Measurements from ENCODE around the gene NFATC4. TPM values are rescaled to one million over a fixed set of nuclear protein-coding genes. Genes with fewer than 3 reads are reported as not detected.

Gene NFATC4
- total and polyA plus RNA-seq, 10 of the 15 experiments (the other 5 are each of a cell fraction or from before 2014, with no cell fraction given) = 0.97 to 14.3 (median 4.9) TPM

- TF ChIP-seq ETV6 (conservative IDR thresholded peaks at IDR 0.05 in 1 of 2, IDR thresholded peaks at IDR 0.05 in 1 of 2; ENCODE audit: borderline replicate concordance in 1 of 2, low read depth in 1 of 2) (no peak), ZSCAN29 (IDR thresholded peaks at IDR 0.05) (no peak), BHLHE40 (IDR thresholded peaks at IDR 0.05; ENCODE audit: borderline replicate concordance in 1 of 2, low read depth in 2 of 2, low read length in 1 of 2) (no peak), ZNF384 (IDR thresholded peaks at IDR 0.05; ENCODE audit: borderline replicate concordance, low read depth, low read length) (no peak), POLR2AphosphoS2 (IDR thresholded peaks at IDR 0.05; ENCODE audit: low read depth, low read length) (no peak)
- ChIA-PET SMC1A (ENCODE audit: uncharacterized antibody, unreplicated experiment) (interaction anchor here (1.4 to 4.1 kb wide), 4 partner anchors 10 to 43 kb away, joined by 4 to 17 read pairs (median 8); no protein-coding TSS in a partner anchor), POLR2A (no interaction called here), RAD21 (ENCODE audit: unreplicated experiment) (interaction anchor here (1.1 to 1.7 kb wide), 3 partner anchors 22 to 75 kb away, joined by 5 to 9 read pairs (median 6); no protein-coding TSS in a partner anchor), CTCF (interaction anchor here (0.8 to 2.4 kb wide), 7 partner anchors 13 to 101 kb away, joined by 3 to 19 read pairs (median 6); partner anchors contain the start of gene CIDEB)
- WGBS (ENCODE audit: insufficient coverage, insufficient replicate concordance, low lambda C conversion rate, missing lambda C conversion rate) = 4% methylated on average over 3 of the region's 3 CpGs
- DNase-seq (ENCODE audit: low read depth, low spot score) = no peak
- Histone ChIP-seq H3K79me2 (ENCODE audit: control insufficient read depth, insufficient read depth, low read length) (no peaks in the 10 kb centered on the region), H3K36me3 (ENCODE audit: control insufficient read depth in 2 of 2, insufficient read depth in 2 of 2, low read length in 1 of 2) (no peaks in the 10 kb centered on the region), H2AFZ (ENCODE audit: control insufficient read depth, low read depth, low read length) (no peak overlapping the region), H3K4me2 (ENCODE audit: control insufficient read depth, insufficient read depth) (no peak overlapping the region), H3K27ac (ENCODE audit: control insufficient read depth, insufficient read depth) (no peak overlapping the region), H3K9me3 (replicated peaks; ENCODE audit: control insufficient read depth, insufficient read depth, low read length) (no peaks in the 10 kb centered on the region), H4K20me1 (ENCODE audit: control insufficient read depth, insufficient read depth) (no peaks in the 10 kb centered on the region), H3K4me1 (ENCODE audit: control insufficient read depth, insufficient read depth, low read length) (no peaks in the 10 kb centered on the region), H3K9ac (ENCODE audit: control insufficient read depth, insufficient read depth, low read length) (no peak overlapping the region), H3K27me3 (replicated peaks in 1 of 2; ENCODE audit: control insufficient read depth in 2 of 2, insufficient read depth in 2 of 2, low read length in 1 of 2) (peaks cover 1 to 5% of the 10 kb centered on the region in 2 experiments; a peak in 2 of 4 replicates), H3K4me3 (no peak overlapping the region)
- BruUV-seq (replicated peaks) = no TSS peak
- intact Hi-C loops (cut with micrococcal nuclease; ENCODE audit: unreplicated experiment) (no loop called here), in situ Hi-C loops (cut with MboI) (no loop called here)
- no peak for FAIRE-seq
- no peak for ATAC-seq
These were observed 40.8 kb downstream of the NFATC4 start for GRCh38 chr14:24408764-24409163.

- WGBS (ENCODE audit: insufficient coverage, insufficient replicate concordance, low lambda C conversion rate, missing lambda C conversion rate) = 6% methylated on average over 6 of the region's 6 CpGs
- no peak overlapping the region for H3K4me2 ChIP-seq (ENCODE audit: control insufficient read depth, insufficient read depth)
- POLR2A ChIA-PET = no interaction called here
- SMC1A ChIA-PET (ENCODE audit: uncharacterized antibody, unreplicated experiment) = interaction anchor here (0.7 to 4.1 kb wide), 5 partner anchors 10 to 43 kb away, joined by 3 to 17 read pairs (median 5); no protein-coding TSS in a partner anchor
- no peak overlapping the region for H3K9ac ChIP-seq (ENCODE audit: control insufficient read depth, insufficient read depth, low read length)
- no peak for FAIRE-seq
- BruUV-seq (replicated peaks) = no TSS peak
- in situ Hi-C loops (cut with MboI) (no loop called here), intact Hi-C loops (cut with micrococcal nuclease; ENCODE audit: unreplicated experiment) (no loop called here)
- no peak for TF ChIP-seq RCOR1 (conservative IDR thresholded peaks at IDR 0.05; ENCODE audit: low read depth, low read length)
- H3K27ac ChIP-seq (ENCODE audit: control insufficient read depth, insufficient read depth) = no peak overlapping the region
- CTCF ChIA-PET = interaction anchor here (0.7 to 2.4 kb wide), 9 partner anchors 13 to 101 kb away, joined by 3 to 19 read pairs (median 5); partner anchors contain the start of gene CIDEB
- no peak overlapping the region for H3K4me3 ChIP-seq
- H3K36me3 ChIP-seq (ENCODE audit: control insufficient read depth in 2 of 2, insufficient read depth in 2 of 2, low read length in 1 of 2) = no peaks in the 10 kb centered on the region
- H3K4me1 ChIP-seq (ENCODE audit: control insufficient read depth, insufficient read depth, low read length) = no peaks in the 10 kb centered on the region
- RAD21 ChIA-PET (ENCODE audit: unreplicated experiment) = interaction anchor here (1.1 to 1.7 kb wide), 3 partner anchors 22 to 76 kb away, joined by 5 to 9 read pairs (median 6); no protein-coding TSS in a partner anchor
- no peaks in the 10 kb centered on the region for H4K20me1 ChIP-seq (ENCODE audit: control insufficient read depth, insufficient read depth)
- H3K79me2 ChIP-seq (ENCODE audit: control insufficient read depth, insufficient read depth, low read length) = no peaks in the 10 kb centered on the region
- peaks cover 1 to 5% of the 10 kb centered on the region in 2 experiments; a peak in 2 of 4 replicates for H3K27me3 ChIP-seq (replicated peaks in 1 of 2; ENCODE audit: control insufficient read depth in 2 of 2, insufficient read depth in 2 of 2, low read length in 1 of 2)
- H2AFZ ChIP-seq (ENCODE audit: control insufficient read depth, low read depth, low read length) = no peak overlapping the region
- DNase-seq (ENCODE audit: low read depth, low spot score) = no peak
- no peak for ATAC-seq
- H3K9me3 ChIP-seq (replicated peaks; ENCODE audit: control insufficient read depth, insufficient read depth, low read length) = no peaks in the 10 kb centered on the region
These were observed 41.2 kb downstream of the NFATC4 start for GRCh38 chr14:24409192-24409591.
